ENCODE measurements around the gene TRPM1. TPM values are rescaled to one million over a fixed set of nuclear protein-coding genes. Genes with fewer than 3 reads are reported as not detected.

The TRPM1 gene
- total RNA-seq, 2 donors from 2014 or later: 5.5 TPM; not detected in 1

GRCh38 chr15:30969724-30970123 lies 131.8 kb downstream of the TRPM1 start:
- no peak for DNase-seq (ENCODE audit: low spot score)
- no peaks in the 10 kb centered on the region for H3K36me3 ChIP-seq
- H3K27me3 ChIP-seq (replicated peaks; ENCODE audit: insufficient read depth): no peaks in the 10 kb centered on the region
- intact Hi-C loops (cut with DNase I): no loop called here
- TF ChIP-seq POLR2A (IDR thresholded peaks at IDR 0.05) (no peak), CTCF (IDR thresholded peaks at IDR 0.05) (no peak), POLR2AphosphoS5 (IDR thresholded peaks at IDR 0.05) (no peak)
- 97% methylated on average over 2 of the region's 2 CpGs for WGBS
- H3K4me1 ChIP-seq (replicated peaks): no peaks in the 10 kb centered on the region
- H3K9me3 ChIP-seq: no peaks in the 10 kb centered on the region
- H3K4me3 ChIP-seq: no peak overlapping the region
- H3K27ac ChIP-seq: no peak overlapping the region

- intact Hi-C loops (cut with DNase I): no loop called here
- whole genome bisulfite sequencing: 74% methylated on average over 3 of the region's 3 CpGs
- Histone ChIP-seq H3K27ac (no peak overlapping the region), H3K36me3 (no peaks in the 10 kb centered on the region), H3K4me3 (no peak overlapping the region), H3K4me1 (replicated peaks) (no peaks in the 10 kb centered on the region), H3K27me3 (replicated peaks; ENCODE audit: insufficient read depth) (no peaks in the 10 kb centered on the region), H3K9me3 (no peaks in the 10 kb centered on the region)
- no peak for TF ChIP-seq CTCF (IDR thresholded peaks at IDR 0.05)
- no peak for TF ChIP-seq POLR2A (IDR thresholded peaks at IDR 0.05)
- TF ChIP-seq POLR2AphosphoS5 (IDR thresholded peaks at IDR 0.05): no peak
- no peak for DNase-seq (ENCODE audit: low spot score)
These were observed 137.8 kb downstream of the TRPM1 start for GRCh38 chr15:30963681-30964080.

GRCh38 chr15:30962659-30963058 lies 138.9 kb downstream of the TRPM1 start:
- no peak for DNase-seq (ENCODE audit: low spot score)
- H3K36me3 ChIP-seq: no peaks in the 10 kb centered on the region
- H3K27me3 ChIP-seq (replicated peaks; ENCODE audit: insufficient read depth): no peaks in the 10 kb centered on the region
- WGBS: 94% methylated on average over 3 of the region's 3 CpGs
- TF ChIP-seq CTCF (IDR thresholded peaks at IDR 0.05) (no peak), POLR2AphosphoS5 (IDR thresholded peaks at IDR 0.05) (no peak), POLR2A (IDR thresholded peaks at IDR 0.05) (no peak)
- no peaks in the 10 kb centered on the region for H3K4me1 ChIP-seq (replicated peaks)
- no peak overlapping the region for H3K27ac ChIP-seq
- no peak overlapping the region for H3K4me3 ChIP-seq
- intact Hi-C loops (cut with DNase I): no loop called here
- no peaks in the 10 kb centered on the region for H3K9me3 ChIP-seq

GRCh38 chr15:30962079-30962478 lies 139.4 kb downstream of the TRPM1 start:
- Histone ChIP-seq H3K36me3 (no peaks in the 10 kb centered on the region), H3K27me3 (replicated peaks; ENCODE audit: insufficient read depth) (no peaks in the 10 kb centered on the region), H3K4me1 (replicated peaks) (no peaks in the 10 kb centered on the region), H3K27ac (no peak overlapping the region), H3K9me3 (no peaks in the 10 kb centered on the region), H3K4me3 (no peak overlapping the region)
- intact Hi-C loops (cut with DNase I): no loop called here
- peak; percentile 47 for DNase-seq (ENCODE audit: low spot score)
- TF ChIP-seq POLR2A (IDR thresholded peaks at IDR 0.05): no peak
- TF ChIP-seq POLR2AphosphoS5 (IDR thresholded peaks at IDR 0.05): peak; percentile 56

GRCh38 chr15:30958219-30958618 lies 143.3 kb downstream of the TRPM1 start:
- intact Hi-C loops (cut with DNase I): no loop called here
- Histone ChIP-seq H3K9me3 (no peaks in the 10 kb centered on the region), H3K27ac (no peak overlapping the region), H3K36me3 (peaks cover 4% of the 10 kb centered on the region in 2 donors), H3K4me1 (replicated peaks) (no peaks in the 10 kb centered on the region), H3K4me3 (no peak overlapping the region), H3K27me3 (replicated peaks; ENCODE audit: insufficient read depth) (no peaks in the 10 kb centered on the region)
- WGBS: 87% methylated on average over 5 of the region's 5 CpGs
- no peak for DNase-seq (ENCODE audit: low spot score)
- no peak for TF ChIP-seq POLR2A (IDR thresholded peaks at IDR 0.05)
- TF ChIP-seq CTCF (IDR thresholded peaks at IDR 0.05): no peak
- TF ChIP-seq POLR2AphosphoS5 (IDR thresholded peaks at IDR 0.05): no peak
